Glutamatergic neuron (in vitro differentiated cells): ENCODE results near the gene KBTBD13. TPM values are rescaled to one million over a fixed set of nuclear protein-coding genes. Genes with fewer than 3 reads are reported as not detected.

Source experiments
- DNase-seq: peaks from one replicate; pipeline ENCODE4 v3.0.0; 2022
- H3K27ac Mint-ChIP-seq: one replicate; pipeline ENCODE4 v1.8.0; 2020; ENCODE audit warnings: mild to moderate bottlenecking, mixed read lengths, inconsistent platforms; ENCODE audit not compliant: unreplicated experiment
- H3K27me3 Mint-ChIP-seq: one replicate; pipeline ENCODE4 v1.8.0; 2020; ENCODE audit warnings: mild to moderate bottlenecking, moderate library complexity, mixed read lengths, inconsistent platforms; ENCODE audit not compliant: unreplicated experiment
- H3K36me3 Mint-ChIP-seq: one replicate; pipeline ENCODE4 v1.8.0; 2020; ENCODE audit warnings: mild to moderate bottlenecking, mixed read lengths, inconsistent platforms; ENCODE audit not compliant: unreplicated experiment
- H3K4me1 Mint-ChIP-seq: one replicate; pipeline ENCODE4 v1.8.0; 2020; ENCODE audit warnings: mild to moderate bottlenecking, low read depth, mixed read lengths, inconsistent platforms; ENCODE audit not compliant: unreplicated experiment
- H3K4me3 Mint-ChIP-seq: one replicate; pipeline ENCODE4 v1.8.0; 2020; ENCODE audit warnings: mild to moderate bottlenecking, mixed read lengths, inconsistent platforms; ENCODE audit not compliant: unreplicated experiment
- H3K9me3 Mint-ChIP-seq: one replicate; pipeline ENCODE4 v1.8.0; 2020; ENCODE audit warnings: mild to moderate bottlenecking, moderate library complexity, mixed read lengths, inconsistent platforms; ENCODE audit not compliant: unreplicated experiment
- total RNA-seq: library from RNA; stranded (reverse); fragmentation: NEBNext Ultra II Directional; extraction: Animal tissue kit (Norgen Biotek cat#: 25700); gene quantifications from one replicate; pipeline ENCODE4 v1.2.1, GENCODE V29; 2021; ENCODE audit not compliant: unreplicated experiment
- TF ChIP-seq, protein P1 (sequence below): fragments of 200-600 bp; sonication (generic); IDR thresholded peaks from one replicate; pipeline ENCODE4 v1.5.0; 2021; ENCODE audit not compliant: partially characterized antibody, unreplicated experiment

KBTBD13 gene
- total RNA-seq, 1 donor from 2014 or later = not detected

GRCh38 chr15:65049418-65049840 lies 27.1 kb upstream of the KBTBD13 start:
- no peak overlapping the region for H3K27ac Mint-ChIP-seq
- peak; percentile 97 for DNase-seq
- peaks cover 23% of the 10 kb centered on the region for H3K9me3 Mint-ChIP-seq
- H3K36me3 Mint-ChIP-seq = peaks cover 6% of the 10 kb centered on the region
- peak overlapping the region; percentile 71 for H3K4me3 Mint-ChIP-seq
- TF ChIP-seq, protein P1, sequence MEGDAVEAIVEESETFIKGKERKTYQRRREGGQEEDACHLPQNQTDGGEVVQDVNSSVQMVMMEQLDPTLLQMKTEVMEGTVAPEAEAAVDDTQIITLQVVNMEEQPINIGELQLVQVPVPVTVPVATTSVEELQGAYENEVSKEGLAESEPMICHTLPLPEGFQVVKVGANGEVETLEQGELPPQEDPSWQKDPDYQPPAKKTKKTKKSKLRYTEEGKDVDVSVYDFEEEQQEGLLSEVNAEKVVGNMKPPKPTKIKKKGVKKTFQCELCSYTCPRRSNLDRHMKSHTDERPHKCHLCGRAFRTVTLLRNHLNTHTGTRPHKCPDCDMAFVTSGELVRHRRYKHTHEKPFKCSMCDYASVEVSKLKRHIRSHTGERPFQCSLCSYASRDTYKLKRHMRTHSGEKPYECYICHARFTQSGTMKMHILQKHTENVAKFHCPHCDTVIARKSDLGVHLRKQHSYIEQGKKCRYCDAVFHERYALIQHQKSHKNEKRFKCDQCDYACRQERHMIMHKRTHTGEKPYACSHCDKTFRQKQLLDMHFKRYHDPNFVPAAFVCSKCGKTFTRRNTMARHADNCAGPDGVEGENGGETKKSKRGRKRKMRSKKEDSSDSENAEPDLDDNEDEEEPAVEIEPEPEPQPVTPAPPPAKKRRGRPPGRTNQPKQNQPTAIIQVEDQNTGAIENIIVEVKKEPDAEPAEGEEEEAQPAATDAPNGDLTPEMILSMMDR = no peak
- peaks cover 18% of the 10 kb centered on the region for H3K27me3 Mint-ChIP-seq
- H3K4me1 Mint-ChIP-seq = peaks cover 42% of the 10 kb centered on the region

DNA sequence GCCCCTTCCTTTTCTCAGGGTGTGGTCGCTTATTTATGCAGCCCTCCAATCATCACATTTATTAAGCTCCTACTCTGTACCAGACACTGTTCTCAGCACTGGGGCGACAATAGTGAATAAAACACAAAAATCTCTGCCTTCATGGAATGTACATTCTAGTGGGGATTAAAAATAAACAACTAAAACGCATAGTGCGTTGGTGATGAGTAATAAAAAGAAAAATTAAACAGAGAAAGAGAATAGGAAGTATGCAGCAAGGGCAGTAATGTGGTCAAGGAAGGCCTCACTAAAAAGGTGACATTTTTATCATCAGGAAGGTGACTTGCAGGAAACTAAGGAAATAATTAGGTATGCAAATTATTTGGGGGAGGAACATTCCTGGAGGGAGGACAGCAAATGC lies 26.3 kb upstream of the KBTBD13 start:
- TF ChIP-seq, protein P1 = no peak

GRCh38 chr15:65051266-65051665 lies 25.3 kb upstream of the KBTBD13 start:
- Mint-ChIP-seq H3K27me3 (peaks cover 12% of the 10 kb centered on the region), H3K4me1 (peaks cover 33% of the 10 kb centered on the region), H3K9me3 (peaks cover 11% of the 10 kb centered on the region), H3K4me3 (no peak overlapping the region), H3K36me3 (no peaks in the 10 kb centered on the region), H3K27ac (no peak overlapping the region)
- DNase-seq = no peak
- TF ChIP-seq, protein P1 = no peak

More for the DNA sequence above, 26.3 kb upstream of the KBTBD13 start:
- Mint-ChIP-seq H3K4me3 (peak overlapping the region; percentile 53), H3K9me3 (peaks cover 17% of the 10 kb centered on the region), H3K36me3 (peaks cover 3% of the 10 kb centered on the region), H3K4me1 (peaks cover 36% of the 10 kb centered on the region), H3K27ac (peak overlapping the region; percentile 26), H3K27me3 (peaks cover 12% of the 10 kb centered on the region)
- no peak for DNase-seq

GRCh38 chr15:65052956-65053355 lies 23.6 kb upstream of the KBTBD13 start:
- DNase-seq = no peak
- Mint-ChIP-seq H3K27me3 (peaks cover 13% of the 10 kb centered on the region), H3K36me3 (no peaks in the 10 kb centered on the region), H3K9me3 (peaks cover 7% of the 10 kb centered on the region), H3K27ac (no peak overlapping the region), H3K4me3 (no peak overlapping the region), H3K4me1 (peaks cover 28% of the 10 kb centered on the region)
- TF ChIP-seq, protein P1 = no peak

DNA sequence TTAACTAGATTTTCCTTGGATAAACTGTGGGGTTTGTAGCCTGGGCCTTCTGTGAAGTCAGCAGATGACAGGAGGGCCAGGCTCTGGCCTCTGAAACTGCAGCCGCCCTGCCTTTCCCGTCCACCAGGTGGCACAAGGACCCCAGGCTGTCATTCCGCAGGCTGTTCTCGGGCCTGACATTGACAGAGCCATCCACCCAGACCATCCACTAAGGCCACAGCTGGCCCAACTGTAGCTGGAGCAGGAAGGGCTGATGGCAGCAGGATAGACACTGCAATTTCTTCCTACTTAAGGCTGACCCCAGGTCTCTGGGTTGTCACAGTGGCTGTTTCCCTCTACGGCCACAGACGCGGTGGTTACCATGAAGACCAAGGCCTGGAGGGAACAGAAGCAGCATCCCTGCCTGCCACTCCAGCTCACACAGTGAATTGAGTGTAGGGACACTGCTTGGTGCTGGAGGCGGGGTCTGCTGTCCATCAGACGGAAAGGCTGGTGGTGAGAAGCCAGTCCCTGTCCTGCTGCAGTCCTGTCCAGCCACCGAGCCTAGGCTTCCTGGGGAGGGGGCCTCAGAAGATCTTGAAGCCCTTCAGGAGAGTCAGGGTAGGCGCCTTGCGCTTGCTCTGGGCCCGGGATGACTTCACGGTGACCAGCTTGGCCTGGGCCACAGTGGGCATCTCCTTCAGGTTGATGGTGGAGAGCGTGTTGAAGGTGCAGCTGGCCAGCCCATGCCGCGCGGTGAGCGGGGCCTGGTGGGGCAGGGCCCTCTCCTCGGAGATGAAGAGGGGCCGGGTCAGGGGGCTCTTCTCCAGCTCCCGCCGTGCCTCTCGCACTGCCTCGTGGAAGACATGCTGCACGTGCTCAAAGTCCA lies 22.0 kb upstream of the KBTBD13 start:
- Mint-ChIP-seq H3K4me3 (no peak overlapping the region), H3K4me1 (peaks cover 16% of the 10 kb centered on the region), H3K27me3 (peaks cover 13% of the 10 kb centered on the region), H3K27ac (peak overlapping the region; percentile 59), H3K9me3 (peaks cover 5% of the 10 kb centered on the region), H3K36me3 (no peaks in the 10 kb centered on the region)
- DNase-seq = peak; percentile 92
- TF ChIP-seq, protein P1 = peak; percentile 94
